Adrenal gland (tissue), 5 donors: ENCODE measurements around the gene DSTYK.

Experiments
- POLR2A ChIP-seq, 2 donors: fragments of 450-650 bp; IDR thresholded peaks; one replicate each; pipeline ENCODE4 v1.6.1; 2017; ENCODE audit warnings: antibody characterized with exemption in 2 of 2, mild to moderate bottlenecking in 2 of 2, moderate library complexity in 1 of 2
- TF ChIP-seq, protein P1 (sequence below), 6 experiments: fragments of 450-650 bp in 4 of 6; fragments of 200-600 bp in 2 of 6; sonication (generic) in 1 of 6; IDR thresholded peaks; 1 replicate in 5 of 6; 2 replicates in 1 of 6; pipeline versions ENCODE4 v1.5.1 to v1.8.0; 2016 to 2021; ENCODE audit warnings: antibody characterized with exemption in 6 of 6, mild to moderate bottlenecking in 2 of 6, moderate library complexity in 1 of 6
- donor health status: DM: no; HTN: no; CAD: no.

DNA sequence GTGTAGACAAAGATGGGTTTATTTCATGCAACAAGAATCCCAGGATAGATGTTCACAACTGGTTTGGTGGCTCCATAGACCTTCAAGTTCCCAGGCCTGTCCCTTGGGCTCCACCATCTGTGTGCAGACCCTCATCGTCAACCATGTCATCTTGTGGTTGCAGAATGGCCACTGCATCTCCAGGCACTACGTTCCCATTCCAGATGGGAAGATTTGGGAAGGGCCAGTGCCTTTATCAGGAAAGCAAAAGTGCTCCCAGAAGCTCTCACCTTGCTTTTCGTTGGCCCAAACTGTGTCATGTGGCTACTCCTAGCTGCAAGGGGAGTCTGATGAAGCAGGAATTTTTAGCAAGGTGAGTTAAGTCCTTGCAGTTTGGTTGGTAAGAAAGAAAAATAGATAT, 29.1 kb upstream of the DSTYK start:
- TF ChIP-seq, protein P1, sequence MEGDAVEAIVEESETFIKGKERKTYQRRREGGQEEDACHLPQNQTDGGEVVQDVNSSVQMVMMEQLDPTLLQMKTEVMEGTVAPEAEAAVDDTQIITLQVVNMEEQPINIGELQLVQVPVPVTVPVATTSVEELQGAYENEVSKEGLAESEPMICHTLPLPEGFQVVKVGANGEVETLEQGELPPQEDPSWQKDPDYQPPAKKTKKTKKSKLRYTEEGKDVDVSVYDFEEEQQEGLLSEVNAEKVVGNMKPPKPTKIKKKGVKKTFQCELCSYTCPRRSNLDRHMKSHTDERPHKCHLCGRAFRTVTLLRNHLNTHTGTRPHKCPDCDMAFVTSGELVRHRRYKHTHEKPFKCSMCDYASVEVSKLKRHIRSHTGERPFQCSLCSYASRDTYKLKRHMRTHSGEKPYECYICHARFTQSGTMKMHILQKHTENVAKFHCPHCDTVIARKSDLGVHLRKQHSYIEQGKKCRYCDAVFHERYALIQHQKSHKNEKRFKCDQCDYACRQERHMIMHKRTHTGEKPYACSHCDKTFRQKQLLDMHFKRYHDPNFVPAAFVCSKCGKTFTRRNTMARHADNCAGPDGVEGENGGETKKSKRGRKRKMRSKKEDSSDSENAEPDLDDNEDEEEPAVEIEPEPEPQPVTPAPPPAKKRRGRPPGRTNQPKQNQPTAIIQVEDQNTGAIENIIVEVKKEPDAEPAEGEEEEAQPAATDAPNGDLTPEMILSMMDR (IDR thresholded peaks at IDR 0.05), result no peak
- TF ChIP-seq POLR2A (IDR thresholded peaks at IDR 0.05), result no peak
